ENCODE data around the gene CD3D. TPM values are rescaled to one million over a fixed set of nuclear protein-coding genes. Genes with fewer than 3 reads are reported as not detected.

The CD3D gene
- total and polyA plus RNA-seq, 2 donors (not counting 1 experiment from before 2014, with no cell fraction given) = 0.79 to 1.7 TPM

GRCh38 chr11:118322721-118323120 is 19.8 kb downstream of the CD3D start:
- peak overlapping the region; percentile 33 for H3K4me2 ChIP-seq (replicated peaks; ENCODE audit: low read depth, low read length, poor library complexity, severe bottlenecking)
- DNase-seq (no peak), ATAC-seq (ENCODE audit: low read depth) (no peak)
- no peaks in the 10 kb centered on the region for H3K79me2 ChIP-seq (ENCODE audit: control insufficient read depth, insufficient read depth, low read length)
- ChIA-PET CTCF (interaction anchor here (1.0 to 3.0 kb wide), 2 partner anchors 27 to 125 kb away, joined by 3 to 10 read pairs; no protein-coding TSS in a partner anchor), POLR2A (no interaction called here)
- H4K20me1 ChIP-seq (ENCODE audit: control insufficient read depth, insufficient read depth, low read length, poor library complexity, severe bottlenecking) = no peaks in the 10 kb centered on the region
- Mint-ChIP-seq H3K4me1 (peaks cover 47% of the 10 kb centered on the region), H3K27ac (peak overlapping the region; percentile 39), H3K9me3 (ENCODE audit: insufficient read depth) (no peaks in the 10 kb centered on the region), H3K27me3 (peaks cover 4% of the 10 kb centered on the region), H3K4me3 (no peak overlapping the region)
- 97% methylated on average over 19 of the region's 19 CpGs for WGBS (ENCODE audit: insufficient coverage)
- intact Hi-C loops (cut with micrococcal nuclease) = no loop called here
- no peaks in the 10 kb centered on the region for H3K36me3 ChIP-seq (replicated peaks in 1 of 2; ENCODE audit: control extremely low read depth in 1 of 2, control insufficient read depth in 1 of 2, extremely low read depth in 1 of 2, insufficient read depth in 2 of 2, low read length in 1 of 2)
- H3K4me1 ChIP-seq (ENCODE audit: control insufficient read depth in 2 of 2, insufficient read depth in 2 of 2, low read length in 2 of 2) = peaks cover 58 to 60% of the 10 kb centered on the region in 2 donors
- no peak overlapping the region for H2AFZ ChIP-seq (ENCODE audit: insufficient read depth, low read depth, low read length, poor library complexity, severe bottlenecking)
- H3K27ac ChIP-seq (ENCODE audit: low read length in 2 of 2) = peak overlapping the region in 1 of 2 donors; percentile 59
- no peaks in the 10 kb centered on the region for H3K9me3 ChIP-seq (ENCODE audit: control extremely low read depth in 1 of 3, control insufficient read depth in 2 of 3, insufficient read depth in 1 of 3, low read length in 2 of 3)
- TF ChIP-seq, protein P1, sequence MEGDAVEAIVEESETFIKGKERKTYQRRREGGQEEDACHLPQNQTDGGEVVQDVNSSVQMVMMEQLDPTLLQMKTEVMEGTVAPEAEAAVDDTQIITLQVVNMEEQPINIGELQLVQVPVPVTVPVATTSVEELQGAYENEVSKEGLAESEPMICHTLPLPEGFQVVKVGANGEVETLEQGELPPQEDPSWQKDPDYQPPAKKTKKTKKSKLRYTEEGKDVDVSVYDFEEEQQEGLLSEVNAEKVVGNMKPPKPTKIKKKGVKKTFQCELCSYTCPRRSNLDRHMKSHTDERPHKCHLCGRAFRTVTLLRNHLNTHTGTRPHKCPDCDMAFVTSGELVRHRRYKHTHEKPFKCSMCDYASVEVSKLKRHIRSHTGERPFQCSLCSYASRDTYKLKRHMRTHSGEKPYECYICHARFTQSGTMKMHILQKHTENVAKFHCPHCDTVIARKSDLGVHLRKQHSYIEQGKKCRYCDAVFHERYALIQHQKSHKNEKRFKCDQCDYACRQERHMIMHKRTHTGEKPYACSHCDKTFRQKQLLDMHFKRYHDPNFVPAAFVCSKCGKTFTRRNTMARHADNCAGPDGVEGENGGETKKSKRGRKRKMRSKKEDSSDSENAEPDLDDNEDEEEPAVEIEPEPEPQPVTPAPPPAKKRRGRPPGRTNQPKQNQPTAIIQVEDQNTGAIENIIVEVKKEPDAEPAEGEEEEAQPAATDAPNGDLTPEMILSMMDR (IDR thresholded peaks at IDR 0.05) = no peak
- TF ChIP-seq EZH2 (IDR thresholded peaks at IDR 0.05; ENCODE audit: borderline replicate concordance, insufficient read depth, low read depth, low read length, poor library complexity, severe bottlenecking) = no peak
- no peak overlapping the region for H3K4me3 ChIP-seq (ENCODE audit: control extremely low read depth in 1 of 5, extremely low read depth in 1 of 5, insufficient read depth in 1 of 5, low read depth in 2 of 5, low read length in 4 of 5)
- H3K9ac ChIP-seq (ENCODE audit: low read length) = no peak overlapping the region
- H3K27me3 ChIP-seq (replicated peaks in 1 of 4; ENCODE audit: control extremely low read depth in 1 of 4, control insufficient read depth in 3 of 4, insufficient read depth in 4 of 4, low read length in 3 of 4) = no peaks in the 10 kb centered on the region

GRCh38 chr11:118321386-118322082 is 21.0 kb downstream of the CD3D start:
- DNase-seq = peak; percentile 42
- Histone ChIP-seq H3K9ac (ENCODE audit: low read length) (no peak overlapping the region), H3K4me1 (ENCODE audit: control insufficient read depth in 2 of 2, insufficient read depth in 2 of 2, low read length in 2 of 2) (peaks cover 69 to 72% of the 10 kb centered on the region in 2 donors), H2AFZ (ENCODE audit: insufficient read depth, low read depth, low read length, poor library complexity, severe bottlenecking) (peak overlapping the region; percentile 16), H3K27me3 (replicated peaks in 1 of 4; ENCODE audit: control extremely low read depth in 1 of 4, control insufficient read depth in 3 of 4, insufficient read depth in 4 of 4, low read length in 3 of 4) (no peaks in the 10 kb centered on the region), H3K4me3 (ENCODE audit: control extremely low read depth in 1 of 5, extremely low read depth in 1 of 5, insufficient read depth in 1 of 5, low read depth in 2 of 5, low read length in 4 of 5) (no peak overlapping the region), H4K20me1 (ENCODE audit: control insufficient read depth, insufficient read depth, low read length, poor library complexity, severe bottlenecking) (no peaks in the 10 kb centered on the region), H3K4me2 (replicated peaks; ENCODE audit: low read depth, low read length, poor library complexity, severe bottlenecking) (peak overlapping the region; percentile 51), H3K9me3 (ENCODE audit: control extremely low read depth in 1 of 3, control insufficient read depth in 2 of 3, insufficient read depth in 1 of 3, low read length in 2 of 3) (no peaks in the 10 kb centered on the region), H3K36me3 (replicated peaks in 1 of 2; ENCODE audit: control extremely low read depth in 1 of 2, control insufficient read depth in 1 of 2, extremely low read depth in 1 of 2, insufficient read depth in 2 of 2, low read length in 1 of 2) (no peaks in the 10 kb centered on the region), H3K27ac (ENCODE audit: low read length in 2 of 2) (peak overlapping the region; percentile 50 to 59), H3K79me2 (ENCODE audit: control insufficient read depth, insufficient read depth, low read length) (no peaks in the 10 kb centered on the region)
- ChIA-PET CTCF (interaction anchor here (0.6 to 3.0 kb wide), 3 partner anchors 26 to 1091 kb away, joined by 3 to 10 read pairs (median 5); no protein-coding TSS in a partner anchor), POLR2A (no interaction called here)
- no peak for TF ChIP-seq EZH2 (IDR thresholded peaks at IDR 0.05; ENCODE audit: borderline replicate concordance, insufficient read depth, low read depth, low read length, poor library complexity, severe bottlenecking)
- TF ChIP-seq, protein P1 (IDR thresholded peaks at IDR 0.05) = no peak
- ATAC-seq (ENCODE audit: low read depth) = peak; percentile 47
- Mint-ChIP-seq H3K4me3 (peak overlapping the region; percentile 32), H3K27me3 (peaks cover 4% of the 10 kb centered on the region), H3K4me1 (peaks cover 56% of the 10 kb centered on the region), H3K27ac (peak overlapping the region; percentile 89), H3K9me3 (ENCODE audit: insufficient read depth) (no peaks in the 10 kb centered on the region)
- intact Hi-C loops (cut with micrococcal nuclease) = no loop called here
- no CpG with 5 or more reads among the region's 5 CpGs for WGBS (ENCODE audit: insufficient coverage)

All from B cell (primary cell).